ENCODE measurements around the gene RAB31.

DNA sequence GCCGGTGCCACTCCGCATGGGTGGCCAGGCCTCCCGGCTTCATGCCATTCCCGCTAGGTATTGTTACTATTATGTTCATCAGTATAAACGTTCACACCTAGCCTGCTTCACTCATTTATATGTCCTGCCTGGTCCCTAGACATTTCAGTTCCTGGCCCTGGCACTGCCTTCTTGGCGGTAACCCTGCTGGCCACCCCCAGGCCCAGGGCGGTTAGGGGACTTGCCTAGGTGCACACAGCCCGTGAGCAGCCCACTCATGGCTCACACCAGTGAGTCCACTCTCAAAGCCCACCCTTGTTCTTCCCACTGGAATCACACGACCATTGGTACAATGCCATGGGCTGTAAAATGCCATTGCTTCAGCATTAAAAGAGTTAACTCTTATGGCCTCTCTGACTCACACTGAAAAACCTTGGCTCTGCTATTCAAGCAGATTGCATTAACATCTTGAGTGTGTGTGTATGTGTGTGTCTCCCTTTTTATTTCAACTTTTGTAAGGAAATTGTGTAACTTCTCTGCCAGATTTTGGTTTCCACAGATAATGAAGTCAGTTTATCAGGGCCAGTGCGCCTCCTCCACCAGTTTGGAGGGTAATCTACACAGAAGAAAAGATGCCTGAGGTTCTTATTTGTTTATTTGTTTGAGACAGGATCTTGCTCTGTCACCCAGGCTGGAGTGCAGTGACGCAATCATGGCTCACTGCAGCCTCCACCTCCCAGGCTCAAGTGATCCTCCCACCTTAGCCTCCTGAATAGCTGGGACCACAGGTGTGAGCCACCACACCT, 74.2 kb downstream of the RAB31 start:
- TF ChIP-seq EZH2 (IDR thresholded peaks at IDR 0.05; ENCODE audit: borderline replicate concordance, low read depth, low read length, severe bottlenecking) = no peak
- TF ChIP-seq, protein P1, sequence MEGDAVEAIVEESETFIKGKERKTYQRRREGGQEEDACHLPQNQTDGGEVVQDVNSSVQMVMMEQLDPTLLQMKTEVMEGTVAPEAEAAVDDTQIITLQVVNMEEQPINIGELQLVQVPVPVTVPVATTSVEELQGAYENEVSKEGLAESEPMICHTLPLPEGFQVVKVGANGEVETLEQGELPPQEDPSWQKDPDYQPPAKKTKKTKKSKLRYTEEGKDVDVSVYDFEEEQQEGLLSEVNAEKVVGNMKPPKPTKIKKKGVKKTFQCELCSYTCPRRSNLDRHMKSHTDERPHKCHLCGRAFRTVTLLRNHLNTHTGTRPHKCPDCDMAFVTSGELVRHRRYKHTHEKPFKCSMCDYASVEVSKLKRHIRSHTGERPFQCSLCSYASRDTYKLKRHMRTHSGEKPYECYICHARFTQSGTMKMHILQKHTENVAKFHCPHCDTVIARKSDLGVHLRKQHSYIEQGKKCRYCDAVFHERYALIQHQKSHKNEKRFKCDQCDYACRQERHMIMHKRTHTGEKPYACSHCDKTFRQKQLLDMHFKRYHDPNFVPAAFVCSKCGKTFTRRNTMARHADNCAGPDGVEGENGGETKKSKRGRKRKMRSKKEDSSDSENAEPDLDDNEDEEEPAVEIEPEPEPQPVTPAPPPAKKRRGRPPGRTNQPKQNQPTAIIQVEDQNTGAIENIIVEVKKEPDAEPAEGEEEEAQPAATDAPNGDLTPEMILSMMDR (IDR thresholded peaks at IDR 0.05; ENCODE audit: borderline replicate concordance, extremely low read depth, low read length, poor library complexity, severe bottlenecking) = no peak

Data from DND-41 (cell line).